ENCODE measurements around the gene POU6F2. TPM values are rescaled to one million over a fixed set of nuclear protein-coding genes. Genes with fewer than 3 reads are reported as not detected.

POU6F2 gene
- total RNA-seq, 2 donors from 2014 or later = 5.2 to 6.3 TPM

DNA sequence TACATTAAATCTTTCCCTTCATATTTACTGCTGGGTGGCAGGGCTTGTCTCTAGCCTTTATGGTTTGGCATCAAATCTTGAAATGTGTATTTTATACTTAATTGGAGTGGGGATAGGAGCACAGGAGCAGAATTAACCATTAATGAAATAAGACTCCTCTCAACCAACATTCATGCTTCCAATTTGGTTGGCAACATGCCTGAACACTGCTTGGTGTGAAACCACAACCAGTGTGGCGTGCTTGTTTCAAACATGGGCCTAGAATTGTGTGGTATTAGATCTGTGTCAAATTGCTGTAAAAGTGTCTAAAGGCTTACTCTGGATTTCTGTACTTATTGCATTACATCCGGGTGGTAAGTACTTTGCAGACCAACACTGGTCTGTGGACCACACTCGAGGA, 43.7 kb upstream of the POU6F2 start:
- DNase-seq (no peak), ATAC-seq (no peak)
- WGBS, 2 donors = 78 to 79% methylated on average over 3 of the region's 3 CpGs
- Histone ChIP-seq H3K9me3 (no peaks in the 10 kb centered on the region), H3K4me1 (peaks cover 10% of the 10 kb centered on the region), H3K36me3 (replicated peaks in 1 of 2; ENCODE audit: insufficient read depth in 1 of 2, low read depth in 2 of 2) (no peaks in the 10 kb centered on the region), H3K4me3 (no peak overlapping the region), H3K27ac (no peak overlapping the region), H3K27me3 (no peaks in the 10 kb centered on the region)
- intact Hi-C loops (cut with DNase I) = no loop called here
- TF ChIP-seq, protein P1, sequence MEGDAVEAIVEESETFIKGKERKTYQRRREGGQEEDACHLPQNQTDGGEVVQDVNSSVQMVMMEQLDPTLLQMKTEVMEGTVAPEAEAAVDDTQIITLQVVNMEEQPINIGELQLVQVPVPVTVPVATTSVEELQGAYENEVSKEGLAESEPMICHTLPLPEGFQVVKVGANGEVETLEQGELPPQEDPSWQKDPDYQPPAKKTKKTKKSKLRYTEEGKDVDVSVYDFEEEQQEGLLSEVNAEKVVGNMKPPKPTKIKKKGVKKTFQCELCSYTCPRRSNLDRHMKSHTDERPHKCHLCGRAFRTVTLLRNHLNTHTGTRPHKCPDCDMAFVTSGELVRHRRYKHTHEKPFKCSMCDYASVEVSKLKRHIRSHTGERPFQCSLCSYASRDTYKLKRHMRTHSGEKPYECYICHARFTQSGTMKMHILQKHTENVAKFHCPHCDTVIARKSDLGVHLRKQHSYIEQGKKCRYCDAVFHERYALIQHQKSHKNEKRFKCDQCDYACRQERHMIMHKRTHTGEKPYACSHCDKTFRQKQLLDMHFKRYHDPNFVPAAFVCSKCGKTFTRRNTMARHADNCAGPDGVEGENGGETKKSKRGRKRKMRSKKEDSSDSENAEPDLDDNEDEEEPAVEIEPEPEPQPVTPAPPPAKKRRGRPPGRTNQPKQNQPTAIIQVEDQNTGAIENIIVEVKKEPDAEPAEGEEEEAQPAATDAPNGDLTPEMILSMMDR (IDR thresholded peaks at IDR 0.05) = no peak
- TF ChIP-seq POLR2A (IDR thresholded peaks at IDR 0.05) = no peak

DNA sequence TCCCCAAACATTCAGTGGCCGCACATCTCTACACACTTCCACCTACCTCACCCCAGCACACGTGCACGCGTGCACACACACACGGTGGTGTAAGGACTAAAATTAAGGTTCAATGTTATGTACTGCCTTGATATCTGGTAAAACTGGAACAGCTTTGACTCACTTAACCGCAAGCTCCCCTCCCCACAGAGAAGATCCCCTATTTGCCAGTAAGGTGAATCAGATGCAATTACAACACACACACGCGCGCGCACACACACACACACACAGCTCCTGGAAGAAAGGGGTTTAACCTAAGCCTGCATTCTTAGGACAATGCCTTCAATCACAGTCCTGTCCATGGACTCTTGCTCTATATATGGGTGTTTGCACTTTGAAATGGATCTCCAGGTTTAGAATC, 43.2 kb upstream of the POU6F2 start:
- Histone ChIP-seq H3K27me3 (no peaks in the 10 kb centered on the region), H3K27ac (no peak overlapping the region), H3K36me3 (replicated peaks in 1 of 2; ENCODE audit: insufficient read depth in 1 of 2, low read depth in 2 of 2) (no peaks in the 10 kb centered on the region), H3K4me1 (peaks cover 10% of the 10 kb centered on the region), H3K9me3 (no peaks in the 10 kb centered on the region), H3K4me3 (no peak overlapping the region)
- intact Hi-C loops (cut with DNase I) = no loop called here
- ATAC-seq (no peak), DNase-seq (no peak)
- 92 to 94% methylated on average over 10 of the region's 10 CpGs for WGBS, 2 donors
- TF ChIP-seq POLR2A (IDR thresholded peaks at IDR 0.05) = no peak
- TF ChIP-seq, protein P1 (IDR thresholded peaks at IDR 0.05) = no peak

DNA sequence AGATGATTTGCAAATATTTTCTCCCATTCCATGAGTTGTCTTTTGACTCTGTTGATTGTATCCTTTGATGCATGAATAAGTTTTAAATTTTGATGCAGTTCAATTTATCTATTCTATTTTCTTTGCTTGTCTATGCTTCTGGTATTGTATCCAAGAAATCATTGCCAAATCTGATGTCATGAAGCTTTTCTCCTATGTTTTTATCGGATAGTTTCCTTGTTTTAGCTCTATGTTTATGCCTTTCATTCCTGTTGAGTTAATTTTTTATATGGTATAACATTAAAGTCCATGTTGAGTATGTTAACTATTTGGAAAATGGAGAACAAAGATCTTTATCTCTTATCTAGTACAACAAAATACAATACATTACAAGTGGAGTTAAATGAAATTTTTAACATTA, 41.1 kb upstream of the POU6F2 start:
- H3K4me3 ChIP-seq = no peak overlapping the region
- no peak for ATAC-seq
- TF ChIP-seq POLR2A (IDR thresholded peaks at IDR 0.05) = no peak
- TF ChIP-seq, protein P1 (IDR thresholded peaks at IDR 0.05) = no peak
- peaks cover 6% of the 10 kb centered on the region for H3K4me1 ChIP-seq
- DNase-seq = no peak
- H3K36me3 ChIP-seq (replicated peaks in 1 of 2; ENCODE audit: insufficient read depth in 1 of 2, low read depth in 2 of 2) = no peaks in the 10 kb centered on the region
- 58 to 67% methylated on average over 1 of the region's 1 CpG for WGBS, 2 donors
- H3K9me3 ChIP-seq = no peaks in the 10 kb centered on the region
- no peak overlapping the region for H3K27ac ChIP-seq
- no peaks in the 10 kb centered on the region for H3K27me3 ChIP-seq
- intact Hi-C loops (cut with DNase I) = no loop called here

DNA sequence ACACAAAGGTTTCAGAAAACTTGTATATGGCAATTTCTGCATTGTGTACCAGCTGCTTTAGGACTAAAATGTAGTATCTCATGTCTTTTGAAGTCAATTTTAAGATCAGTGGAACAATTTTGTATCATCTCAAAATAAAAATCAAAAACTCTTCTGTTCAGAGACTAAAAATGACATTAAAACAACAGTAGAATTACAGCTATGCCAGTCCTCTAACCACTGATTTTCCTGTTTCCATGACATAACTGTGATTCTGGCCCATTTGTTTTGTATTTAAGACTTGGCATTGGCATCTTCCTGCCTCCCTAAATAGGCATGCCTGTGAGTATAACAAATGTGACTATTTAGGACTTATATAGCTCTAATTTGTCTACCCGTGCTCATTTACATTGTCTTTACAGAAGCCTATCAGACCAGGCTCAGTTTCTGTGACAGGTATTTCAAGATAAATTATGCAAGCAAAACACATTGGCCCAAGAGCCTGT, 39.7 kb upstream of the POU6F2 start:
- 24 to 40% methylated on average over 1 of the region's 1 CpG for whole genome bisulfite sequencing, 2 donors
- Histone ChIP-seq H3K4me3 (no peak overlapping the region), H3K27me3 (no peaks in the 10 kb centered on the region), H3K4me1 (no peaks in the 10 kb centered on the region), H3K36me3 (replicated peaks in 1 of 2; ENCODE audit: insufficient read depth in 1 of 2, low read depth in 2 of 2) (no peaks in the 10 kb centered on the region), H3K27ac (no peak overlapping the region), H3K9me3 (no peaks in the 10 kb centered on the region)
- no peak for DNase-seq
- TF ChIP-seq POLR2A (IDR thresholded peaks at IDR 0.05) = no peak
- TF ChIP-seq, protein P1 (IDR thresholded peaks at IDR 0.05) = no peak
- ATAC-seq = no peak
- intact Hi-C loops (cut with DNase I) = no loop called here

DNA sequence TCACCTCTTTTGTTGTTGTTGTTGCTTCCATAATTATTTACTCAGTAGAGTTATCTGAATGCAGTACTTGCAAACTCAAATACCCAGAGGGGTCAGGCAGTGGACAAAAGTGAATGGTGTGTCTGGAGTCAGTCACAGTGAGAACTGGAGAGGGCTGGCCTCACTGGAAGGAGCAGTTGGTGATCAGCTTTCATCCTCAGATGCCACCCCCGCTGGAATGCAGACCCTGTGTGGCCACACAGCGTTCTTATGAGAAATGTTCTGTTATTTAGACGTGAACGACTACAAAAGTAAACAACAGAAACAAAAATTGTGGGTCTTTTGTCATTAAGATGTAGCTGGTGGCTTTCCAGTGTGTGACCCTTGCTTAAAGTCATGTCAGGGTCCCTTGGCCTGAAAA, 39.1 kb upstream of the POU6F2 start:
- no peak for TF ChIP-seq POLR2A (IDR thresholded peaks at IDR 0.05)
- TF ChIP-seq, protein P1 (IDR thresholded peaks at IDR 0.05) = no peak

More for the DNA sequence above, 39.1 kb upstream of the POU6F2 start:
- H3K36me3 ChIP-seq (replicated peaks in 1 of 2; ENCODE audit: insufficient read depth in 1 of 2, low read depth in 2 of 2) = no peaks in the 10 kb centered on the region
- no peak for DNase-seq
- no peaks in the 10 kb centered on the region for H3K4me1 ChIP-seq
- H3K27me3 ChIP-seq = no peaks in the 10 kb centered on the region
- no peak overlapping the region for H3K27ac ChIP-seq
- no peak overlapping the region for H3K4me3 ChIP-seq
- H3K9me3 ChIP-seq = no peaks in the 10 kb centered on the region
- ATAC-seq = no peak
- 50 to 59% methylated on average over 4 of the region's 4 CpGs for WGBS, 2 donors
- intact Hi-C loops (cut with DNase I) = no loop called here

All from body of pancreas (tissue), 4 donors.